ENCODE measurements around the gene LHB. TPM values are rescaled to one million over a fixed set of nuclear protein-coding genes. Genes with fewer than 3 reads are reported as not detected.
A peak's percentile ranks its signal among the peaks of the same experiment; 100 is the strongest.
"Not testable (repeated sequence)": the region's sequence is repeated elsewhere in the genome, so short reads cannot be mapped to it uniquely, and the experiment has no call there.

Gene LHB
- total RNA-seq, 1 experiment from 2014 or later, result 0.68 TPM

GRCh38 chr19:49057636-49058234 is 40.8 kb upstream of the LHB start, which contains the start of gene CGB7:
Gene CGB7, minus strand, starts transcription at chr19:49057749. Its CDS starts 2,374 bp downstream, at chr19:49055375.
- Histone ChIP-seq H3K36me3 (ENCODE audit: control insufficient read depth, insufficient read depth, low read length) (no peaks in the 10 kb centered on the region), H3K27me3 (replicated peaks; ENCODE audit: control insufficient read depth, insufficient read depth, low read length) (no peaks in the 10 kb centered on the region), H3K4me3 (ENCODE audit: low read depth, low read length) (peak within 1 kb of the TSS; percentile 51), H3K9me3 (no peaks in the 10 kb centered on the region), H3K4me1 (no peaks in the 10 kb centered on the region)
- peaks cover 6% of the 10 kb centered on the region for H3K36me3 Mint-ChIP-seq (ENCODE audit: insufficient read depth, unreplicated experiment)
- H3K27ac Mint-ChIP-seq (ENCODE audit: unreplicated experiment), result peak within 1 kb of the TSS; percentile 54
- DNase-seq, result peak; percentile 85 to 87
- intact Hi-C loops (cut with micrococcal nuclease; ENCODE audit: unreplicated experiment), result loop anchor here (2.0 kb wide), 1 partner anchor 65 kb away; the partner anchor contains the start of genes GYS1 and RUVBL2
- BruUV-seq (replicated peaks), result no TSS peak
- CTCF ChIA-PET, result interaction anchor here (1.0 to 2.8 kb wide), 7 partner anchors 10 to 141 kb away, joined by 3 to 7 read pairs (median 5); partner anchors contain the start of genes GYS1, LIN7B and RUVBL2
- H3K9me3 Mint-ChIP-seq (ENCODE audit: unreplicated experiment), result no peaks in the 10 kb centered on the region
- H3K4me1 Mint-ChIP-seq (ENCODE audit: low read depth, unreplicated experiment), result peaks cover 8% of the 10 kb centered on the region
- peak within 1 kb of the TSS; percentile 73 for H3K4me3 Mint-ChIP-seq (ENCODE audit: unreplicated experiment)
- TF ChIP-seq, protein P1, sequence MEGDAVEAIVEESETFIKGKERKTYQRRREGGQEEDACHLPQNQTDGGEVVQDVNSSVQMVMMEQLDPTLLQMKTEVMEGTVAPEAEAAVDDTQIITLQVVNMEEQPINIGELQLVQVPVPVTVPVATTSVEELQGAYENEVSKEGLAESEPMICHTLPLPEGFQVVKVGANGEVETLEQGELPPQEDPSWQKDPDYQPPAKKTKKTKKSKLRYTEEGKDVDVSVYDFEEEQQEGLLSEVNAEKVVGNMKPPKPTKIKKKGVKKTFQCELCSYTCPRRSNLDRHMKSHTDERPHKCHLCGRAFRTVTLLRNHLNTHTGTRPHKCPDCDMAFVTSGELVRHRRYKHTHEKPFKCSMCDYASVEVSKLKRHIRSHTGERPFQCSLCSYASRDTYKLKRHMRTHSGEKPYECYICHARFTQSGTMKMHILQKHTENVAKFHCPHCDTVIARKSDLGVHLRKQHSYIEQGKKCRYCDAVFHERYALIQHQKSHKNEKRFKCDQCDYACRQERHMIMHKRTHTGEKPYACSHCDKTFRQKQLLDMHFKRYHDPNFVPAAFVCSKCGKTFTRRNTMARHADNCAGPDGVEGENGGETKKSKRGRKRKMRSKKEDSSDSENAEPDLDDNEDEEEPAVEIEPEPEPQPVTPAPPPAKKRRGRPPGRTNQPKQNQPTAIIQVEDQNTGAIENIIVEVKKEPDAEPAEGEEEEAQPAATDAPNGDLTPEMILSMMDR (IDR thresholded peaks at IDR 0.05; ENCODE audit: insufficient read depth in 1 of 2, low read depth in 1 of 2, low read length in 1 of 2, severe bottlenecking in 1 of 2, unreplicated experiment in 1 of 2), result no peak
- POLR2A ChIA-PET, result interaction anchor here (0.6 kb wide), 2 partner anchors 65 to 439 kb away, joined by 8 to 9 read pairs; partner anchors contain the start of genes GYS1 and RPL18
- peaks cover 9% of the 10 kb centered on the region for H3K27me3 Mint-ChIP-seq (ENCODE audit: insufficient read depth, unreplicated experiment)

GRCh38 chr19:49056902-49057596 is 40.2 kb upstream of the LHB start:
- H3K9me3 Mint-ChIP-seq (ENCODE audit: unreplicated experiment); H3K4me1 Mint-ChIP-seq (ENCODE audit: low read depth, unreplicated experiment); H3K27me3 Mint-ChIP-seq (ENCODE audit: insufficient read depth, unreplicated experiment); H3K9me3 ChIP-seq; H3K36me3 Mint-ChIP-seq (ENCODE audit: insufficient read depth, unreplicated experiment); H3K27me3 ChIP-seq (replicated peaks; ENCODE audit: control insufficient read depth, insufficient read depth, low read length); H3K4me1 ChIP-seq; BruUV-seq (replicated peaks); H3K36me3 ChIP-seq (ENCODE audit: control insufficient read depth, insufficient read depth, low read length): not testable (repeated sequence)
- ChIA-PET CTCF (interaction anchor here (0.6 to 2.8 kb wide), 14 partner anchors 8 to 468 kb away, joined by 3 to 16 read pairs (median 5); partner anchors contain the start of genes GYS1, LIN7B, NTF4 and RUVBL2), POLR2A (interaction anchor here (0.6 kb wide), 1 partner anchor 64 kb away, joined by 9 read pairs; the partner anchor contains the start of gene GYS1)
- intact Hi-C loops (cut with micrococcal nuclease; ENCODE audit: unreplicated experiment), result loop anchor here (2.0 kb wide), 1 partner anchor 64 kb away; the partner anchor contains the start of genes GYS1 and RUVBL2
- H3K4me3 ChIP-seq (ENCODE audit: low read depth, low read length), result peak overlapping the region; percentile 51
- peak overlapping the region; percentile 73 for H3K4me3 Mint-ChIP-seq (ENCODE audit: unreplicated experiment)
- peak overlapping the region; percentile 3 for H3K27ac Mint-ChIP-seq (ENCODE audit: unreplicated experiment)
- peak in 1 of 2 experiments; percentile 11 for DNase-seq

DNA sequence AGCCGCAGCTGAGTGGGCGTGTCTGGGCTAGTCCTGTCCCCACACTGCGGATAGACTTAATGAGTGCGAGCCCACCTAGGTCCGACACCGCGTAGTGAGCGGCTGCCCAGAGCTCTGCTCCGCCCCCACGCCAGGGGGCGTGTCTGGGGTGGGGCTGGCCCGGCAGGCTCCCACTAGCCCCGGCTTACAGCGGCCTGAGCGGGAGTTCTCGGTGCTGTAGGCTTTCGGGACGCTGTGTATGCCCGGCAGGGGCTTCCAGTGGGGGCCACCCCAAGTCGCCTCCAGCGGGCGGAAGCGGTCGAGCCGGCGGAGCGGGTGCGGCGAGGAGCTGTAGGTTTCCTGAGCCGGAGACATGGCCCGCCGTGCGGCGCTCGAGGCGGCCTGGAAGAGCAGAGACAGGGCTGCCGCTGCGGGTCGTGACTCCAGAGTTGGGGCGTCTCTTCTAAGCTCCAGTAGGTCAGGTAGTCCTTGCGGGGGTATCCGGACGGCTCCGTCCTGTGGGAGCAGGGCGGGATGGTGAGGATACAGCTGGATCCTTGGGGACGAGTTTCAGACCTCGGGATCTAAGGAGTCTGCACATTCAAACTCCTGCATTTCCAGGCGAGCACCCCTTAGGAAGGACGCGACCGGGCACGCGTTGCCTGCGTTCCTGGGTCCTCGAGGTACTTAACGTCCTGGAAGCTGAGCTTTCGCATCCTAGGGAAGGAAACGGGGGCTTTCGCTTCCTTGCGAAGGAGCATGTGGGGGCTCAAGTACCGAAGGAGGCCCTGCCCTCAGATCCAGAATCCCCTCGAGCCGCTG is 39.4 kb upstream of the LHB start:
- ChIA-PET CTCF (interaction anchor here (0.6 to 2.8 kb wide), 13 partner anchors 9 to 467 kb away, joined by 3 to 16 read pairs (median 4); partner anchors contain the start of genes GYS1, NTF4 and RUVBL2), POLR2A (interaction anchor here (0.5 to 0.6 kb wide), 2 partner anchors 9 to 445 kb away, joined by 3 read pairs; partner anchors contain the start of gene NTF4)
- peak; percentile 70 to 83 for DNase-seq
- TF ChIP-seq, protein P1 (IDR thresholded peaks at IDR 0.05; ENCODE audit: insufficient read depth in 1 of 2, low read depth in 1 of 2, low read length in 1 of 2, severe bottlenecking in 1 of 2, unreplicated experiment in 1 of 2), result peak; percentile 42 to 58
- Histone ChIP-seq H3K36me3 (ENCODE audit: control insufficient read depth, insufficient read depth, low read length) (no peaks in the 10 kb centered on the region), H3K27me3 (replicated peaks; ENCODE audit: control insufficient read depth, insufficient read depth, low read length) (no peaks in the 10 kb centered on the region), H3K4me3 (ENCODE audit: low read depth, low read length) (peak overlapping the region; percentile 51), H3K9me3 (no peaks in the 10 kb centered on the region), H3K4me1 (no peaks in the 10 kb centered on the region)
- Mint-ChIP-seq H3K9me3 (ENCODE audit: unreplicated experiment) (no peaks in the 10 kb centered on the region), H3K4me3 (ENCODE audit: unreplicated experiment) (peak overlapping the region; percentile 73), H3K27me3 (ENCODE audit: insufficient read depth, unreplicated experiment) (peaks cover 9% of the 10 kb centered on the region), H3K27ac (ENCODE audit: unreplicated experiment) (no peak overlapping the region), H3K36me3 (ENCODE audit: insufficient read depth, unreplicated experiment) (peaks cover 6% of the 10 kb centered on the region), H3K4me1 (ENCODE audit: low read depth, unreplicated experiment) (peaks cover 8% of the 10 kb centered on the region)
- BruUV-seq (replicated peaks), result no TSS peak
- intact Hi-C loops (cut with micrococcal nuclease; ENCODE audit: unreplicated experiment), result loop anchor here (2.0 kb wide), 1 partner anchor 64 kb away; the partner anchor contains the start of genes GYS1 and RUVBL2

DNA sequence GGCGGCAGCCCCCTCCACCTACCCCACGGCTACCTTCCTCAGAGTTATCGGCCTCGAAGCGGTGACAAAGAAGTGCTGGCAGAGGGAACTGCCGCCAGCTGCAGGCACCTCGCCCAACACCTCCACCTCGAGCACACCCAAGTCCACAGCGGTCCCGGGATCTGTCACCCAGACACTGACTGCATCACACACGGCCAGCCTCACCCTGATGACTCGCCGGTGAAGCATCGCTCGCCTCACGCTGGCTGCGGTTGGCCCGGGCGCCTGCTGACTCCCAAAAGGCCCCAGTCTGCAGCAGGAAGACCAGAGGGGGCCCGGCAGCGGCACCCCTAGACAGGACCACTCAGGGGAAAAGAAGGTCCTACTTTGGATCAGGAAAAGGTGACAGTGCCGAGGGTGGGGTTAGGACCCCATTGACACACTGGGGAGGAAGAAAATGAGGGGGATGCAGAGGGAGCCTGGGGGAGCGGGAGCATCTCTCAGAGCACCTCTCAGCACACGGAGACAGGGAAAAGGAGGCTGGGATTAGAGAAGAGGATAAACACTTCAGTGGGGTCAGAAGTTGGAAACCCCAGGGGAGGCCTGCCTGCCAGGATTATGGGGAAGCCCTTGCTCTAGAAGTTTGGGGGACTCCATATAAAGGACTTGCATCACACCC is 33.6 kb upstream of the LHB start:
- H3K4me1 Mint-ChIP-seq (ENCODE audit: low read depth, unreplicated experiment); H3K36me3 Mint-ChIP-seq (ENCODE audit: insufficient read depth, unreplicated experiment); H3K27me3 ChIP-seq (replicated peaks; ENCODE audit: control insufficient read depth, insufficient read depth, low read length); H3K9me3 Mint-ChIP-seq (ENCODE audit: unreplicated experiment); BruUV-seq (replicated peaks); CTCF ChIA-PET; H3K27ac Mint-ChIP-seq (ENCODE audit: unreplicated experiment); H3K4me1 ChIP-seq; H3K27me3 Mint-ChIP-seq (ENCODE audit: insufficient read depth, unreplicated experiment); intact Hi-C loops (cut with micrococcal nuclease; ENCODE audit: unreplicated experiment); H3K36me3 ChIP-seq (ENCODE audit: control insufficient read depth, insufficient read depth, low read length); POLR2A ChIA-PET; H3K4me3 Mint-ChIP-seq (ENCODE audit: unreplicated experiment); H3K4me3 ChIP-seq (ENCODE audit: low read depth, low read length); H3K9me3 ChIP-seq: not testable (repeated sequence)
- peak in 1 of 2 experiments; percentile 38 for DNase-seq

Measured in Caco-2 (cell line).